ENCODE measurements around the gene CPLANE2. TPM values are rescaled to one million over a fixed set of nuclear protein-coding genes. Genes with fewer than 3 reads are reported as not detected.

Gene CPLANE2
- total RNA-seq, 5 donors from 2014 or later (not counting 1 experiment from before 2014, with no cell fraction given), result 6.6 to 13.2 (median 11.3) TPM

DNA sequence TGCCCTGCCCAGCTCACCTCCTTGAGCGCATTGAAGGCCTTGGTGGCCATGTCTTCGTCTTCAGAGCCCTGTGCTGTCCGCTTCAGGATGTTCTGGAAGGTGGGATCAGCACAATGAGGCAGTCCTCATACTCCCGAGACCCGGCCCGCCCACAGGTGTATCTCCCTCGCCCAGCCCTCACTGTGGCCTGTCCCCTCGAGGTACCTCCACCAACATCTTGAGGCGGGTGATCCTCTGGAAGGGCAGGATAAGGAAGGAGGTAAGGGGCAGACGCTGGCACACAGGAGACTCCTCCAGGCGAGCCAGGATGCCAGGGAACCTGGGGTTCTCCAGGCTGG lies 31.7 kb downstream of the CPLANE2 start:
- Histone ChIP-seq H3K36me3 (ENCODE audit: control insufficient read depth in 2 of 2, extremely low read depth in 1 of 2, insufficient read depth in 1 of 2, low read length in 1 of 2) (peaks cover 3 to 19% of the 10 kb centered on the region in 2 donors), H3K9me3 (no peaks in the 10 kb centered on the region), H3K27ac (ENCODE audit: low read length) (peak overlapping the region; percentile 5), H3K4me3 (ENCODE audit: control insufficient read depth in 1 of 2, extremely low read depth in 1 of 2, low read length in 1 of 2) (no peak overlapping the region), H3K4me1 (ENCODE audit: control insufficient read depth in 1 of 2, extremely low read depth in 1 of 2, insufficient read depth in 2 of 2, low read length in 2 of 2) (peaks cover 0 to 25% of the 10 kb centered on the region in 2 experiments), H3K27me3 (replicated peaks in 1 of 2; ENCODE audit: control insufficient read depth in 2 of 2, extremely low read depth in 1 of 2, insufficient read depth in 2 of 2, low read length in 1 of 2) (no peaks in the 10 kb centered on the region)
- ATAC-seq (replicated peaks in 1 of 4), result no peak
- 91% methylated on average over 4 of the region's 11 CpGs for WGBS (ENCODE audit: insufficient coverage)
- ChIA-PET CTCF (no interaction called here), POLR2A (no interaction called here)
- peaks cover 6% of the 10 kb centered on the region for H3K36me3 Mint-ChIP-seq
- no peaks in the 10 kb centered on the region for H3K9me3 Mint-ChIP-seq
- DNase-seq, result no peak
- no peaks in the 10 kb centered on the region for H3K27me3 Mint-ChIP-seq
- H3K4me3 Mint-ChIP-seq, result peak overlapping the region in 1 of 3 donors; percentile 52
- no peak overlapping the region for H3K27ac Mint-ChIP-seq
- H3K4me1 Mint-ChIP-seq, result peaks cover 6 to 10% (median 6%) of the 10 kb centered on the region in 3 donors

DNA sequence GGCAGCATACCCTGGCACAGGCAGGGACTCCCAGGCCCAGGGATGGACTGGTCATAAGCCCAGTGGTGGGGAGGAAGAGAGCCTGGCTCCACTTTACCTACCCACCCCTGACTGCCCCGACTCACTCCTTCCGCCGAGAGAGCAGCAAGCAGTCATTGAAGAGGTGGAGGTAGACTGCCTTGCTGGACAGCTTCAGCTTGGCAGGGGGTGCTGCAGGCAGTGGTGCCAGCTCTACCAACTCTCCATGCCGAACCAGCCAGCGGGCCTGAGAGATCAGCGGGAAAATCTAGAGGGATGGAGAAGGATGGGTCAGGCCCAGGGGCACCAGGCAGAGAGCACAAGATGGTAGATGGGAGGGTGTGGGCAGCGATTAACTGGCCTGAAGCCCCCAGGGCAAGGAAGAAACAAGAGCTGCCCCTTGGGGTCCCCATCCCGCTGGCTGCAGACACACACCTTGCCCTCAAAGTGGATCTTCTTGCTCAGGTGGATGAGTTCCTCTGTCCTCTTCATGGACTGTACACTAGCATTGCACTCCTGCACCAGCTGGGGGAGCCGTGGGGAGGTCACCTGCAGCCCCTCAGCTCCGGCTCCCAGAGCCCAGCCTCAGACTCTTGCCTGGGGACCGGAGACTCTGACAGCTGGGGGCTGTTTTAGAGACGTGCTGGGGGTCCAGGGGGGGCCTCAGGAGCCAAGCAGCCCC lies 32.2 kb downstream of the CPLANE2 start:
- CTCF ChIA-PET, result no interaction called here
- Mint-ChIP-seq H3K4me3 (peak overlapping the region in 2 of 3 donors; percentile 45 to 52), H3K4me1 (peaks cover 6 to 10% (median 6%) of the 10 kb centered on the region in 3 donors), H3K9me3 (no peaks in the 10 kb centered on the region), H3K27ac (no peak overlapping the region), H3K36me3 (peaks cover 6% of the 10 kb centered on the region), H3K27me3 (no peaks in the 10 kb centered on the region)
- H3K27ac ChIP-seq (ENCODE audit: low read length), result no peak overlapping the region
- POLR2A ChIA-PET, result interaction anchor here in 1 of 2 donors (0.5 kb wide), 1 partner anchor 35 kb away, joined by 3 read pairs; no protein-coding TSS in a partner anchor
- no peak for ATAC-seq (replicated peaks in 1 of 4)
- peaks cover 3 to 21% of the 10 kb centered on the region in 2 donors for H3K36me3 ChIP-seq (ENCODE audit: control insufficient read depth in 2 of 2, extremely low read depth in 1 of 2, insufficient read depth in 1 of 2, low read length in 1 of 2)
- WGBS (ENCODE audit: insufficient coverage), result 82% methylated on average over 8 of the region's 12 CpGs
- H3K4me3 ChIP-seq (ENCODE audit: control insufficient read depth in 1 of 2, extremely low read depth in 1 of 2, low read length in 1 of 2), result no peak overlapping the region
- H3K27me3 ChIP-seq (replicated peaks in 1 of 2; ENCODE audit: control insufficient read depth in 2 of 2, extremely low read depth in 1 of 2, insufficient read depth in 2 of 2, low read length in 1 of 2), result no peaks in the 10 kb centered on the region
- peaks cover 0 to 25% of the 10 kb centered on the region in 2 experiments for H3K4me1 ChIP-seq (ENCODE audit: control insufficient read depth in 1 of 2, extremely low read depth in 1 of 2, insufficient read depth in 2 of 2, low read length in 2 of 2)
- DNase-seq, result peak in 7 of 35 experiments; percentile 20 to 53 (median 33)
- H3K9me3 ChIP-seq, result no peaks in the 10 kb centered on the region

- ChIA-PET POLR2A (interaction anchor here in 1 of 2 donors (0.5 kb wide), 1 partner anchor 238 kb away, joined by 6 read pairs; no protein-coding TSS in a partner anchor), CTCF (no interaction called here)
- DNase-seq (no peak), ATAC-seq (replicated peaks in 1 of 4) (no peak)
- peaks cover 0 to 25% of the 10 kb centered on the region in 2 experiments for H3K4me1 ChIP-seq (ENCODE audit: control insufficient read depth in 1 of 2, extremely low read depth in 1 of 2, insufficient read depth in 2 of 2, low read length in 2 of 2)
- no peaks in the 10 kb centered on the region for H3K9me3 Mint-ChIP-seq
- peaks cover 6 to 12% (median 6%) of the 10 kb centered on the region in 3 donors for H3K4me1 Mint-ChIP-seq
- H3K27me3 Mint-ChIP-seq, result no peaks in the 10 kb centered on the region
- H3K27ac ChIP-seq (ENCODE audit: low read length), result no peak overlapping the region
- H3K27me3 ChIP-seq (replicated peaks in 1 of 2; ENCODE audit: control insufficient read depth in 2 of 2, extremely low read depth in 1 of 2, insufficient read depth in 2 of 2, low read length in 1 of 2), result no peaks in the 10 kb centered on the region
- peaks cover 6 to 21% of the 10 kb centered on the region in 2 donors for H3K36me3 ChIP-seq (ENCODE audit: control insufficient read depth in 2 of 2, extremely low read depth in 1 of 2, insufficient read depth in 1 of 2, low read length in 1 of 2)
- H3K4me3 ChIP-seq (ENCODE audit: control insufficient read depth in 1 of 2, extremely low read depth in 1 of 2, low read length in 1 of 2), result no peak overlapping the region
- 89% methylated on average over 1 of the region's 2 CpGs for WGBS (ENCODE audit: insufficient coverage)
- no peaks in the 10 kb centered on the region for H3K9me3 ChIP-seq
- H3K27ac Mint-ChIP-seq, result peak overlapping the region in 1 of 2 donors; percentile 60
- H3K36me3 Mint-ChIP-seq, result peaks cover 6% of the 10 kb centered on the region
- peak overlapping the region in 1 of 3 donors; percentile 52 for H3K4me3 Mint-ChIP-seq
Measured at GRCh38 chr1:16204216-16204615, 32.8 kb downstream of the CPLANE2 start.

- Histone ChIP-seq H3K9me3 (no peaks in the 10 kb centered on the region), H3K4me3 (ENCODE audit: control insufficient read depth in 1 of 2, extremely low read depth in 1 of 2, low read length in 1 of 2) (no peak overlapping the region), H3K27me3 (replicated peaks in 1 of 2; ENCODE audit: control insufficient read depth in 2 of 2, extremely low read depth in 1 of 2, insufficient read depth in 2 of 2, low read length in 1 of 2) (no peaks in the 10 kb centered on the region), H3K36me3 (ENCODE audit: control insufficient read depth in 2 of 2, extremely low read depth in 1 of 2, insufficient read depth in 1 of 2, low read length in 1 of 2) (peaks cover 8 to 23% of the 10 kb centered on the region in 2 donors), H3K27ac (ENCODE audit: low read length) (no peak overlapping the region), H3K4me1 (ENCODE audit: control insufficient read depth in 1 of 2, extremely low read depth in 1 of 2, insufficient read depth in 2 of 2, low read length in 2 of 2) (peaks cover 0 to 25% of the 10 kb centered on the region in 2 experiments)
- DNase-seq, result no peak
- Mint-ChIP-seq H3K27ac (no peak overlapping the region), H3K4me3 (no peak overlapping the region), H3K9me3 (no peaks in the 10 kb centered on the region), H3K27me3 (no peaks in the 10 kb centered on the region), H3K36me3 (peaks cover 10% of the 10 kb centered on the region), H3K4me1 (peaks cover 6 to 12% (median 6%) of the 10 kb centered on the region in 3 donors)
- ChIA-PET CTCF (interaction anchor here in 1 of 2 donors (0.6 kb wide), 1 partner anchor 145 kb away, joined by 4 read pairs; no protein-coding TSS in a partner anchor), POLR2A (interaction anchor here in 1 of 2 donors (0.5 kb wide), 1 partner anchor 239 kb away, joined by 6 read pairs; no protein-coding TSS in a partner anchor)
- no peak for ATAC-seq (replicated peaks in 1 of 4)
- WGBS (ENCODE audit: insufficient coverage), result 19% methylated on average over 2 of the region's 3 CpGs
Measured at GRCh38 chr1:16203550-16203949, 33.4 kb downstream of the CPLANE2 start.

- no peaks in the 10 kb centered on the region for H3K27me3 Mint-ChIP-seq
- peaks cover 11% of the 10 kb centered on the region for H3K36me3 Mint-ChIP-seq
- H3K4me3 ChIP-seq (ENCODE audit: control insufficient read depth in 1 of 2, extremely low read depth in 1 of 2, low read length in 1 of 2), result no peak overlapping the region
- POLR2A ChIA-PET, result no interaction called here
- no peaks in the 10 kb centered on the region for H3K9me3 Mint-ChIP-seq
- peaks cover 0 to 21% of the 10 kb centered on the region in 2 experiments for H3K4me1 ChIP-seq (ENCODE audit: control insufficient read depth in 1 of 2, extremely low read depth in 1 of 2, insufficient read depth in 2 of 2, low read length in 2 of 2)
- H3K4me1 Mint-ChIP-seq, result peaks cover 6 to 12% (median 6%) of the 10 kb centered on the region in 3 donors
- CTCF ChIA-PET, result no interaction called here
- no peaks in the 10 kb centered on the region for H3K27me3 ChIP-seq (replicated peaks in 1 of 2; ENCODE audit: control insufficient read depth in 2 of 2, extremely low read depth in 1 of 2, insufficient read depth in 2 of 2, low read length in 1 of 2)
- H3K4me3 Mint-ChIP-seq, result no peak overlapping the region
- peaks cover 11 to 23% of the 10 kb centered on the region in 2 donors for H3K36me3 ChIP-seq (ENCODE audit: control insufficient read depth in 2 of 2, extremely low read depth in 1 of 2, insufficient read depth in 1 of 2, low read length in 1 of 2)
- WGBS (ENCODE audit: insufficient coverage), result 94% methylated on average over 17 of the region's 24 CpGs
- no peaks in the 10 kb centered on the region for H3K9me3 ChIP-seq
- no peak for DNase-seq
- H3K27ac ChIP-seq (ENCODE audit: low read length), result no peak overlapping the region
- ATAC-seq (replicated peaks in 1 of 4), result no peak
- no peak overlapping the region for H3K27ac Mint-ChIP-seq
Measured at GRCh38 chr1:16202281-16203210, 34.4 kb downstream of the CPLANE2 start.

DNA sequence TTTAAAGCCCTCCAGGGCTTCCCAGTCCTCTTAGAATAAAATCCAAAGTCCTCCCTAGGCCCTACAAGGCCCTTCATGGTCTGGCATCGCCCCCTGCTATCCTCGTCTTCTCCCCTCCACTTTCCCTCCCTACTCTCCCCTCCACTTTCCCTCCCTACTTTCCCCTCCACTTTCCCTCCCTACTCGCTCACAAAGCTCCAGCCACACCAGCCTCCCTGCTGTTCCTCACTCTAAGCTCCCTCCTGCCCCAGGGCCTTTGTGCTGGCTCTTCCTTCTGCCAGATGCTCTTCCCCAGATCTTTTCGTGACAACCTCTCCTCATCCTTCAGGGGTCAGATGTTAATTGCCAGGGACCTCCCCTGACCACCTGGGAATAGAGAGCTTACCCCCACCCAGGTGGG lies 37.3 kb downstream of the CPLANE2 start:
- WGBS (ENCODE audit: insufficient coverage), result 89% methylated on average over 4 of the region's 4 CpGs

More for the DNA sequence above, 37.3 kb downstream of the CPLANE2 start:
- no peaks in the 10 kb centered on the region for H3K27me3 Mint-ChIP-seq
- no peak overlapping the region for H3K4me3 Mint-ChIP-seq
- peaks cover 1 to 6% (median 3%) of the 10 kb centered on the region in 3 donors for H3K4me1 Mint-ChIP-seq
- Histone ChIP-seq H3K27ac (ENCODE audit: low read length) (no peak overlapping the region), H3K27me3 (replicated peaks in 1 of 2; ENCODE audit: control insufficient read depth in 2 of 2, extremely low read depth in 1 of 2, insufficient read depth in 2 of 2, low read length in 1 of 2) (no peaks in the 10 kb centered on the region), H3K4me1 (ENCODE audit: control insufficient read depth in 1 of 2, extremely low read depth in 1 of 2, insufficient read depth in 2 of 2, low read length in 2 of 2) (no peaks in the 10 kb centered on the region), H3K36me3 (ENCODE audit: control insufficient read depth in 2 of 2, extremely low read depth in 1 of 2, insufficient read depth in 1 of 2, low read length in 1 of 2) (peaks cover 11 to 21% of the 10 kb centered on the region in 2 donors), H3K4me3 (ENCODE audit: control insufficient read depth in 1 of 2, extremely low read depth in 1 of 2, low read length in 1 of 2) (no peak overlapping the region), H3K9me3 (no peaks in the 10 kb centered on the region)
- no peak for ATAC-seq (replicated peaks in 1 of 4)
- peaks cover 17% of the 10 kb centered on the region for H3K36me3 Mint-ChIP-seq
- CTCF ChIA-PET, result no interaction called here
- no peaks in the 10 kb centered on the region for H3K9me3 Mint-ChIP-seq
- POLR2A ChIA-PET, result no interaction called here
- no peak overlapping the region for H3K27ac Mint-ChIP-seq
- no peak for DNase-seq
